Lung microvascular endothelial cell (primary cell): ENCODE data around the gene D2HGDH. TPM values are rescaled to one million over a fixed set of nuclear protein-coding genes. Genes with fewer than 3 reads are reported as not detected.

ENCODE experiments used
- total RNA-seq: library from RNA; depleted of rRNA; stranded (reverse); fragments of >200 nt; gene quantifications from 2 replicates; pipeline ENCODE4 v1.2.1, GENCODE V29; 2014

The D2HGDH gene
- total RNA-seq, 1 donor from 2014 or later: 13.1 TPM

Other genes with a start within 250 kb of the D2HGDH start
- 240 and 367 TPM in 2 replicates for gene STK25, start 226.0 kb upstream of the D2HGDH start, total RNA-seq
- gene BOK, start 175.9 kb upstream of the D2HGDH start, total RNA-seq: 37.7 and 113 TPM in 2 replicates
- gene THAP4, start 97.5 kb upstream of the D2HGDH start, total RNA-seq: 30.5 and 39.1 TPM in 2 replicates
- 26.2 and 39.1 TPM in 2 replicates for gene ATG4B, start 96.9 kb upstream of the D2HGDH start, total RNA-seq
- 22.0 and 30.3 TPM in 2 replicates for gene DTYMK, start 47.8 kb upstream of the D2HGDH start, total RNA-seq
- gene ING5, start 32.6 kb upstream of the D2HGDH start, total RNA-seq: 15.3 and 26.4 TPM in 2 replicates
- gene GAL3ST2, start 42.2 kb downstream of the D2HGDH start, total RNA-seq: not detected in 2 replicates
- gene NEU4, start 74.6 kb downstream of the D2HGDH start, total RNA-seq: under 0.01 and 0.22 TPM in 2 replicates
- not detected in 2 replicates for gene PDCD1, start 124.3 kb downstream of the D2HGDH start, total RNA-seq
- not detected in 2 replicates for gene RTP5, start 135.1 kb downstream of the D2HGDH start, total RNA-seq